ENCODE results near the gene RAPGEF2. TPM values are rescaled to one million over a fixed set of nuclear protein-coding genes. Genes with fewer than 3 reads are reported as not detected.
A peak's percentile ranks its signal among the peaks of the same experiment; 100 is the strongest.

Gene RAPGEF2
- total and polyA plus RNA-seq, 2 donors (not counting 3 experiments of a cell fraction or from before 2014, with no cell fraction given): 28.7 to 55.2 TPM

DNA sequence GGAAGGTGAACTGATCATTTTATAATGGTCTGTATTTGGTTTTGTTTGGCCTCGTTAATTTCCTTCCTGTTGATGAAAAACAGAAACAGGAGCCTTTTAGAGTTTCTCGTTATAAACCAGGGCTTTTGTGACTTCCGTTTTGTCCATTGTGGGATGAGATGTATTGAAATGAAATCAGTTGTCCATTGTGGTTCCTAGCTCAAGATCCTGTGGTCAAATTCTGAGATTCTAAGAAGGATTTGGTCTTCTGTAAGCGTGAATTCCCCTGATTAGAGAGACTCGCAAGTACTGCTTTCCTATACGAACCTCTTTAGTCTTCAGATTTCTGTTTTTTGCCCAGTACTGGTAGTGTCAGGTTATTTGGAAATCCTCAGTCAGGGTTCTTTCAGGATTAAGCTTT, 101.7 kb downstream of the RAPGEF2 start:
- Histone ChIP-seq H3K27me3 (ENCODE audit: control insufficient read depth in 2 of 2, insufficient read depth in 2 of 2, low read length in 2 of 2) (no peaks in the 10 kb centered on the region), H3K9me1 (replicated peaks; ENCODE audit: control insufficient read depth, extremely low read depth, insufficient read depth, low read length) (no peaks in the 10 kb centered on the region), H2AFZ (ENCODE audit: low read depth, low read length) (no peak overlapping the region), H3K4me3 (replicated peaks in 1 of 3; ENCODE audit: insufficient read depth in 1 of 3, low read depth in 1 of 3, low read length in 3 of 3) (no peak overlapping the region), H3K79me2 (ENCODE audit: control insufficient read depth, insufficient read depth, low read length) (peaks cover 22% of the 10 kb centered on the region), H3K4me2 (ENCODE audit: insufficient read depth, low read length) (peak overlapping the region; percentile 1), H3K36me3 (ENCODE audit: control insufficient read depth in 2 of 2, extremely low read depth in 1 of 2, insufficient read depth in 2 of 2, low read length in 2 of 2) (no peaks in the 10 kb centered on the region), H3K4me1 (ENCODE audit: control insufficient read depth, extremely low read depth, insufficient read depth, low read length) (peaks cover 27% of the 10 kb centered on the region), H3K27ac (ENCODE audit: insufficient read depth, low read depth, low read length) (no peak overlapping the region), H3K9ac (replicated peaks; ENCODE audit: extremely low read depth, insufficient read depth, low read length) (no peak overlapping the region), H3K9me3 (replicated peaks; ENCODE audit: control insufficient read depth, insufficient read depth, low read length) (no peaks in the 10 kb centered on the region), H4K20me1 (replicated peaks; ENCODE audit: control insufficient read depth, extremely low read depth, insufficient read depth, low read length) (peaks cover 5% of the 10 kb centered on the region)
- dilution Hi-C loops (cut with MboI; ENCODE audit: extremely low pct_ligation_motif_present, low sequenced_read_pairs): no loop called here
- BruUV-seq (replicated peaks): no TSS peak
- FAIRE-seq (no peak), DNase-seq (ENCODE audit: low read depth, low spot score) (no peak)
- intact Hi-C loops (cut with micrococcal nuclease): loop anchor here (2.0 to 5.0 kb wide), 4 partner anchors 24 to 532 kb away; partner anchors contain the start of genes C4orf46 and ETFDH
- CTCF ChIA-PET: interaction anchor here (0.9 to 6.3 kb wide), 4 partner anchors 13 to 349 kb away, joined by 3 to 92 read pairs (median 4); no protein-coding TSS in a partner anchor
- POLR2A ChIA-PET: no interaction called here
- TF ChIP-seq EZH2 (IDR thresholded peaks at IDR 0.05; ENCODE audit: borderline replicate concordance, low read depth, low read length, severe bottlenecking) (no peak), GATA2 (IDR thresholded peaks at IDR 0.05; ENCODE audit: insufficient read depth, insufficient read length, low read depth, low read length) (no peak), JUN (IDR thresholded peaks at IDR 0.05; ENCODE audit: borderline replicate concordance, insufficient read depth, insufficient read length, low read depth) (no peak), POLR2AphosphoS5 (IDR thresholded peaks at IDR 0.05; ENCODE audit: insufficient read depth, low read depth, low read length) (no peak), POLR2A (IDR thresholded peaks at IDR 0.05; ENCODE audit: low read depth, low read length) (no peak), MYC (IDR thresholded peaks at IDR 0.05; ENCODE audit: low read depth, low read length) (no peak), FOS (IDR thresholded peaks at IDR 0.05; ENCODE audit: borderline replicate concordance, insufficient read depth, low read length) (no peak)
- TF ChIP-seq, protein P1, sequence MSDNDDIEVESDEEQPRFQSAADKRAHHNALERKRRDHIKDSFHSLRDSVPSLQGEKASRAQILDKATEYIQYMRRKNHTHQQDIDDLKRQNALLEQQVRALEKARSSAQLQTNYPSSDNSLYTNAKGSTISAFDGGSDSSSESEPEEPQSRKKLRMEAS (IDR thresholded peaks at IDR 0.05; ENCODE audit: insufficient read depth, insufficient read length): no peak
- TF ChIP-seq, protein P2, sequence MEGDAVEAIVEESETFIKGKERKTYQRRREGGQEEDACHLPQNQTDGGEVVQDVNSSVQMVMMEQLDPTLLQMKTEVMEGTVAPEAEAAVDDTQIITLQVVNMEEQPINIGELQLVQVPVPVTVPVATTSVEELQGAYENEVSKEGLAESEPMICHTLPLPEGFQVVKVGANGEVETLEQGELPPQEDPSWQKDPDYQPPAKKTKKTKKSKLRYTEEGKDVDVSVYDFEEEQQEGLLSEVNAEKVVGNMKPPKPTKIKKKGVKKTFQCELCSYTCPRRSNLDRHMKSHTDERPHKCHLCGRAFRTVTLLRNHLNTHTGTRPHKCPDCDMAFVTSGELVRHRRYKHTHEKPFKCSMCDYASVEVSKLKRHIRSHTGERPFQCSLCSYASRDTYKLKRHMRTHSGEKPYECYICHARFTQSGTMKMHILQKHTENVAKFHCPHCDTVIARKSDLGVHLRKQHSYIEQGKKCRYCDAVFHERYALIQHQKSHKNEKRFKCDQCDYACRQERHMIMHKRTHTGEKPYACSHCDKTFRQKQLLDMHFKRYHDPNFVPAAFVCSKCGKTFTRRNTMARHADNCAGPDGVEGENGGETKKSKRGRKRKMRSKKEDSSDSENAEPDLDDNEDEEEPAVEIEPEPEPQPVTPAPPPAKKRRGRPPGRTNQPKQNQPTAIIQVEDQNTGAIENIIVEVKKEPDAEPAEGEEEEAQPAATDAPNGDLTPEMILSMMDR (IDR thresholded peaks at IDR 0.05; ENCODE audit: extremely low read depth in 1 of 2, insufficient read depth in 1 of 2, low read depth in 1 of 2, low read length in 2 of 2): no peak
